Activated T-cell treated with anti-CD3 and anti-CD28 coated beads, Interleukin-2, amount 50 U/mL, for 4 hours (primary cell): ENCODE results near the gene ZDHHC22. TPM values are rescaled to one million over a fixed set of nuclear protein-coding genes. Genes with fewer than 3 reads are reported as not detected.

Source experiments
- ATAC-seq, 2 donors: fragments of 200-7000 bp; cut with Tn5 transposase; one replicate each; pipeline ENCODE4 v1.10.0; 2021
- DNase-seq: peaks from one replicate; pipeline ENCODE4 v3.0.0-alpha.2; 2020
- H3K27me3 Mint-ChIP-seq: one replicate; pipeline ENCODE4 v1.8.0; 2021; ENCODE audit warnings: low read depth, mixed read lengths
- H3K36me3 Mint-ChIP-seq: one replicate; pipeline ENCODE4 v1.8.0; 2022; ENCODE audit warnings: mixed read lengths; ENCODE audit not compliant: insufficient read depth
- H3K4me1 Mint-ChIP-seq: one replicate; pipeline ENCODE4 v1.8.0; 2021; ENCODE audit warnings: low read depth, mixed read lengths
- H3K4me3 Mint-ChIP-seq: one replicate; pipeline ENCODE4 v1.8.0; 2021; ENCODE audit warnings: mild to moderate bottlenecking, moderate library complexity, mixed read lengths
- H3K9me3 Mint-ChIP-seq: one replicate; pipeline ENCODE4 v1.8.0; 2021; ENCODE audit warnings: mixed read lengths
- total RNA-seq, 3 donors: library from RNA; stranded (reverse); gene quantifications; one replicate each; pipeline ENCODE4 v1.2.1, GENCODE V29; 2021

Gene ZDHHC22
- not detected for total RNA-seq

GRCh38 chr14:77141214-77142004, at the start of gene ZDHHC22:
TSS of gene ZDHHC22 (minus strand) at chr14:77141791. CDS start at chr14:77139738, 2,053 bp downstream.
- ATAC-seq = peak; percentile 51
- H3K36me3 Mint-ChIP-seq = no peaks in the 10 kb centered on the region
- no peaks in the 10 kb centered on the region for H3K9me3 Mint-ChIP-seq
- peak within 1 kb of the TSS; percentile 24 for H3K4me3 Mint-ChIP-seq
- no peak for DNase-seq
- H3K27me3 Mint-ChIP-seq = peaks cover 85% of the 10 kb centered on the region
- peaks cover 14% of the 10 kb centered on the region for H3K4me1 Mint-ChIP-seq

GRCh38 chr14:77190977-77191376, 49.4 kb upstream of the ZDHHC22 start:
- Mint-ChIP-seq H3K36me3 (no peaks in the 10 kb centered on the region), H3K27me3 (peaks cover 16% of the 10 kb centered on the region), H3K9me3 (no peaks in the 10 kb centered on the region), H3K4me3 (no peak overlapping the region), H3K4me1 (no peaks in the 10 kb centered on the region)
- no peak for DNase-seq
- ATAC-seq = no peak

- H3K4me3 Mint-ChIP-seq = no peak overlapping the region
- no peak for DNase-seq
- no peaks in the 10 kb centered on the region for H3K4me1 Mint-ChIP-seq
Measured at GRCh38 chr14:77189479-77189878, 47.9 kb upstream of the ZDHHC22 start.

GRCh38 chr14:77187649-77188012, 46.0 kb upstream of the ZDHHC22 start:
- peaks cover 39% of the 10 kb centered on the region for H3K27me3 Mint-ChIP-seq
- H3K9me3 Mint-ChIP-seq = no peaks in the 10 kb centered on the region
- H3K4me1 Mint-ChIP-seq = peaks cover 8% of the 10 kb centered on the region
- H3K36me3 Mint-ChIP-seq = no peaks in the 10 kb centered on the region
- ATAC-seq = no peak
- no peak overlapping the region for H3K4me3 Mint-ChIP-seq
- no peak for DNase-seq

More at GRCh38 chr14:77189479-77189878, 47.9 kb upstream of the ZDHHC22 start:
- H3K36me3 Mint-ChIP-seq = no peaks in the 10 kb centered on the region
- H3K27me3 Mint-ChIP-seq = peaks cover 28% of the 10 kb centered on the region
- no peak for ATAC-seq
- no peaks in the 10 kb centered on the region for H3K9me3 Mint-ChIP-seq

- Mint-ChIP-seq H3K4me1 (peaks cover 13% of the 10 kb centered on the region), H3K9me3 (no peaks in the 10 kb centered on the region), H3K36me3 (no peaks in the 10 kb centered on the region), H3K27me3 (peaks cover 42% of the 10 kb centered on the region), H3K4me3 (no peak overlapping the region)
- ATAC-seq (no peak), DNase-seq (no peak)
Measured at GRCh38 chr14:77186911-77187648, 45.5 kb upstream of the ZDHHC22 start.

GRCh38 chr14:77185093-77185465, 43.5 kb upstream of the ZDHHC22 start:
- Mint-ChIP-seq H3K4me3 (no peak overlapping the region), H3K36me3 (no peaks in the 10 kb centered on the region), H3K9me3 (no peaks in the 10 kb centered on the region), H3K4me1 (peaks cover 17% of the 10 kb centered on the region), H3K27me3 (peaks cover 54% of the 10 kb centered on the region)
- DNase-seq (no peak), ATAC-seq (no peak)

GRCh38 chr14:77184396-77185092, 43.0 kb upstream of the ZDHHC22 start:
- DNase-seq = no peak
- H3K4me1 Mint-ChIP-seq = peaks cover 17% of the 10 kb centered on the region
- H3K4me3 Mint-ChIP-seq = no peak overlapping the region
- peaks cover 53% of the 10 kb centered on the region for H3K27me3 Mint-ChIP-seq
- no peak for ATAC-seq
- H3K9me3 Mint-ChIP-seq = no peaks in the 10 kb centered on the region
- no peaks in the 10 kb centered on the region for H3K36me3 Mint-ChIP-seq

GRCh38 chr14:77183896-77184295, 42.3 kb upstream of the ZDHHC22 start:
- peaks cover 48% of the 10 kb centered on the region for H3K27me3 Mint-ChIP-seq
- peaks cover 17% of the 10 kb centered on the region for H3K4me1 Mint-ChIP-seq
- no peaks in the 10 kb centered on the region for H3K9me3 Mint-ChIP-seq
- ATAC-seq (no peak), DNase-seq (no peak)
- no peak overlapping the region for H3K4me3 Mint-ChIP-seq
- H3K36me3 Mint-ChIP-seq = no peaks in the 10 kb centered on the region

GRCh38 chr14:77181603-77182437, 40.2 kb upstream of the ZDHHC22 start, which contains the start of gene TMEM63C:
TSS of gene TMEM63C (plus strand) at chr14:77181798. CDS start at chr14:77218814, 37,016 bp downstream.
- Mint-ChIP-seq H3K9me3 (no peaks in the 10 kb centered on the region), H3K4me1 (peaks cover 17% of the 10 kb centered on the region), H3K4me3 (peak within 1 kb of the TSS; percentile 70), H3K36me3 (no peaks in the 10 kb centered on the region), H3K27me3 (peaks cover 46% of the 10 kb centered on the region)
- ATAC-seq (peak; percentile 88 to 94), DNase-seq (peak; percentile 50)

- peak in 1 of 2 donors; percentile 6 for ATAC-seq
- Mint-ChIP-seq H3K27me3 (peaks cover 45% of the 10 kb centered on the region), H3K9me3 (no peaks in the 10 kb centered on the region), H3K36me3 (no peaks in the 10 kb centered on the region), H3K4me3 (peak overlapping the region; percentile 70), H3K4me1 (peaks cover 17% of the 10 kb centered on the region)
- DNase-seq = no peak
Measured at GRCh38 chr14:77180726-77181602, 39.4 kb upstream of the ZDHHC22 start.

- Mint-ChIP-seq H3K9me3 (no peaks in the 10 kb centered on the region), H3K36me3 (no peaks in the 10 kb centered on the region), H3K4me3 (no peak overlapping the region), H3K27me3 (peaks cover 33% of the 10 kb centered on the region), H3K4me1 (peaks cover 14% of the 10 kb centered on the region)
- DNase-seq (no peak), ATAC-seq (no peak)
Measured at GRCh38 chr14:77178656-77179055, 37.1 kb upstream of the ZDHHC22 start.

GRCh38 chr14:77177702-77178101, 36.1 kb upstream of the ZDHHC22 start:
- Mint-ChIP-seq H3K9me3 (no peaks in the 10 kb centered on the region), H3K27me3 (peaks cover 32% of the 10 kb centered on the region), H3K36me3 (no peaks in the 10 kb centered on the region), H3K4me1 (peaks cover 9% of the 10 kb centered on the region), H3K4me3 (no peak overlapping the region)
- ATAC-seq (no peak), DNase-seq (no peak)

GRCh38 chr14:77175843-77176242, 34.3 kb upstream of the ZDHHC22 start:
- no peak for DNase-seq
- Mint-ChIP-seq H3K4me3 (no peak overlapping the region), H3K27me3 (peaks cover 22% of the 10 kb centered on the region), H3K9me3 (peaks cover 7% of the 10 kb centered on the region), H3K4me1 (no peaks in the 10 kb centered on the region), H3K36me3 (no peaks in the 10 kb centered on the region)
- ATAC-seq = no peak
